Osteocyte (in vitro differentiated cells): ENCODE results near the gene BEND7. TPM values are rescaled to one million over a fixed set of nuclear protein-coding genes. Genes with fewer than 3 reads are reported as not detected.

Experiments used
- DNase-seq: peaks from one replicate; pipeline ENCODE4 v3.0.0; 2021; ENCODE audit warnings: mixed read lengths; ENCODE audit not compliant: unreplicated experiment; ENCODE audit errors: extremely low spot score
- H3K27ac Mint-ChIP-seq: one replicate; pipeline ENCODE4 v1.8.0; 2021; ENCODE audit warnings: mild to moderate bottlenecking, mixed read lengths; ENCODE audit not compliant: unreplicated experiment
- H3K27me3 Mint-ChIP-seq: one replicate; pipeline ENCODE4 v1.8.0; 2021; ENCODE audit warnings: mixed read lengths; ENCODE audit not compliant: unreplicated experiment
- H3K36me3 Mint-ChIP-seq: one replicate; pipeline ENCODE4 v1.8.0; 2021; ENCODE audit warnings: mixed read lengths; ENCODE audit not compliant: unreplicated experiment
- H3K4me1 Mint-ChIP-seq: one replicate; pipeline ENCODE4 v1.8.0; 2021; ENCODE audit warnings: mixed read lengths; ENCODE audit not compliant: unreplicated experiment
- H3K4me3 Mint-ChIP-seq: one replicate; pipeline ENCODE4 v1.8.0; 2021; ENCODE audit warnings: mild to moderate bottlenecking, moderate library complexity, mixed read lengths; ENCODE audit not compliant: unreplicated experiment
- H3K9me3 Mint-ChIP-seq: one replicate; pipeline ENCODE4 v1.8.0; 2021; ENCODE audit warnings: mixed read lengths; ENCODE audit not compliant: unreplicated experiment
- CTCF ChIP-seq: fragments of 200-600 bp; sonication (generic); IDR thresholded peaks from 2 replicates; pipeline ENCODE4 v1.5.0; 2021; ENCODE audit warnings: antibody characterized with exemption, mild to moderate bottlenecking, moderate library complexity
- total RNA-seq: library from RNA; stranded (reverse); gene quantifications from 2 replicates; pipeline ENCODE4 v1.2.1, GENCODE V29; 2021

BEND7 gene
- total RNA-seq, 1 donor from 2014 or later = 12.4 TPM

- no peak overlapping the region for H3K27ac Mint-ChIP-seq
- no peaks in the 10 kb centered on the region for H3K9me3 Mint-ChIP-seq
- no peak overlapping the region for H3K4me3 Mint-ChIP-seq
- DNase-seq = no peak
- no peak for TF ChIP-seq CTCF
- H3K27me3 Mint-ChIP-seq = no peaks in the 10 kb centered on the region
- no peaks in the 10 kb centered on the region for H3K36me3 Mint-ChIP-seq
- no peaks in the 10 kb centered on the region for H3K4me1 Mint-ChIP-seq
Observed at GRCh38 chr10:13473986-13474385, 54.8 kb downstream of the BEND7 start.

- no peak for DNase-seq
- Mint-ChIP-seq H3K4me3 (no peak overlapping the region), H3K27me3 (no peaks in the 10 kb centered on the region), H3K9me3 (no peaks in the 10 kb centered on the region), H3K27ac (no peak overlapping the region), H3K36me3 (no peaks in the 10 kb centered on the region), H3K4me1 (no peaks in the 10 kb centered on the region)
- TF ChIP-seq CTCF = no peak
Observed at GRCh38 chr10:13472359-13472758, 56.5 kb downstream of the BEND7 start.

- TF ChIP-seq CTCF = peak; percentile 19
- H3K27me3 Mint-ChIP-seq = no peaks in the 10 kb centered on the region
- DNase-seq = no peak
- H3K27ac Mint-ChIP-seq = no peak overlapping the region
- H3K4me1 Mint-ChIP-seq = no peaks in the 10 kb centered on the region
- H3K9me3 Mint-ChIP-seq = no peaks in the 10 kb centered on the region
- no peaks in the 10 kb centered on the region for H3K36me3 Mint-ChIP-seq
- no peak overlapping the region for H3K4me3 Mint-ChIP-seq
Observed at GRCh38 chr10:13470270-13470669, 58.5 kb downstream of the BEND7 start.

- no peak for TF ChIP-seq CTCF
- Mint-ChIP-seq H3K4me3 (no peak overlapping the region), H3K4me1 (no peaks in the 10 kb centered on the region), H3K27ac (no peak overlapping the region), H3K9me3 (peaks cover 5% of the 10 kb centered on the region), H3K27me3 (no peaks in the 10 kb centered on the region), H3K36me3 (no peaks in the 10 kb centered on the region)
- no peak for DNase-seq
Observed at GRCh38 chr10:13462551-13462950, 66.3 kb downstream of the BEND7 start.

- Mint-ChIP-seq H3K4me1 (no peaks in the 10 kb centered on the region), H3K9me3 (peaks cover 5% of the 10 kb centered on the region), H3K27me3 (no peaks in the 10 kb centered on the region), H3K36me3 (no peaks in the 10 kb centered on the region), H3K27ac (no peak overlapping the region), H3K4me3 (no peak overlapping the region)
- DNase-seq = no peak
- no peak for TF ChIP-seq CTCF
Observed at GRCh38 chr10:13458687-13459012, 70.2 kb downstream of the BEND7 start.
